Astrocyte (in vitro differentiated cells and primary cell): Measurements from ENCODE around the gene TMEM63C. TPM values are rescaled to one million over a fixed set of nuclear protein-coding genes. Genes with fewer than 3 reads are reported as not detected.

Source experiments
- DNase-seq: peaks from one replicate; pipeline ENCODE4 v3.0.0-alpha.2; 2010; ENCODE audit warnings: low read depth
- FAIRE-seq: peaks from 2 replicates; lab custom pipeline; 2011; peaks lifted over from hg19 to GRCh38; lab: Jason Lieb, UNC
- H2AFZ ChIP-seq: 2 replicates; pipeline ENCODE4 v1.6.0; 2012; ENCODE audit warnings: low read depth, low read length, inconsistent platforms
- H3K27ac ChIP-seq: 2 replicates; pipeline ENCODE4 v1.5.1; 2011; ENCODE audit warnings: low read depth, low read length, inconsistent platforms
- H3K27me3 ChIP-seq: 2 replicates; pipeline ENCODE4 v1.6.0; 2011; ENCODE audit warnings: low read length, inconsistent platforms; ENCODE audit not compliant: insufficient read depth
- H3K36me3 ChIP-seq: 2 replicates; pipeline ENCODE4 v1.5.1; 2011; ENCODE audit warnings: low read length, inconsistent platforms; ENCODE audit not compliant: insufficient read depth
- H3K4me1 ChIP-seq: 2 replicates; pipeline ENCODE4 v1.5.1; 2011; ENCODE audit warnings: low read length, inconsistent platforms; ENCODE audit not compliant: insufficient read depth
- H3K4me2 ChIP-seq: 2 replicates; pipeline ENCODE4 v1.6.0; 2012; ENCODE audit warnings: low read length, inconsistent platforms
- H3K4me3 ChIP-seq: 2 replicates; pipeline ENCODE4 v1.5.1; 2011; ENCODE audit warnings: low read depth, mild to moderate bottlenecking, low read length, inconsistent platforms; ENCODE audit not compliant: insufficient read depth
- H3K79me2 ChIP-seq: 2 replicates; pipeline ENCODE4 v1.6.0; 2012; ENCODE audit warnings: mild to moderate bottlenecking, low read length, inconsistent platforms; ENCODE audit not compliant: insufficient read depth
- H3K9ac ChIP-seq: 2 replicates; pipeline ENCODE4 v1.6.0; 2012; ENCODE audit warnings: mild to moderate bottlenecking, low read length, inconsistent platforms
- H3K9me3 ChIP-seq: 2 replicates; pipeline ENCODE4 v1.5.1; 2012; ENCODE audit warnings: low read depth, mild to moderate bottlenecking, low read length, inconsistent platforms; ENCODE audit not compliant: insufficient read depth
- H4K20me1 ChIP-seq: 2 replicates; pipeline ENCODE4 v1.6.0; 2012; ENCODE audit warnings: low read length, inconsistent platforms; ENCODE audit not compliant: insufficient read depth
- H3K27ac Mint-ChIP-seq: one replicate; pipeline ENCODE4 v1.8.0; 2021; ENCODE audit warnings: mild to moderate bottlenecking, mixed read lengths; ENCODE audit not compliant: unreplicated experiment
- H3K27me3 Mint-ChIP-seq: one replicate; pipeline ENCODE4 v1.8.0; 2021; ENCODE audit warnings: low read depth, mixed read lengths; ENCODE audit not compliant: unreplicated experiment
- H3K36me3 Mint-ChIP-seq: one replicate; pipeline ENCODE4 v1.8.0; 2021; ENCODE audit warnings: low read depth, mixed read lengths; ENCODE audit not compliant: unreplicated experiment
- H3K4me1 Mint-ChIP-seq: one replicate; pipeline ENCODE4 v1.8.0; 2021; ENCODE audit warnings: low read depth, mixed read lengths; ENCODE audit not compliant: unreplicated experiment
- H3K4me3 Mint-ChIP-seq: one replicate; pipeline ENCODE4 v1.8.0; 2021; ENCODE audit warnings: mild to moderate bottlenecking, moderate library complexity, mixed read lengths; ENCODE audit not compliant: unreplicated experiment
- H3K9me3 Mint-ChIP-seq: one replicate; pipeline ENCODE4 v1.8.0; 2021; ENCODE audit warnings: mild to moderate bottlenecking, mixed read lengths; ENCODE audit not compliant: unreplicated experiment
- CTCF ChIP-seq: IDR thresholded peaks from 2 replicates; pipeline ENCODE4 v1.5.1; 2011; ENCODE audit warnings: low read depth, mild to moderate bottlenecking, inconsistent platforms, low read length, moderate library complexity; ENCODE audit not compliant: insufficient read depth
- EZH2 ChIP-seq: IDR thresholded peaks from 2 replicates; pipeline ENCODE4 v1.6.1; 2012; ENCODE audit warnings: mild to moderate bottlenecking, low read length, inconsistent platforms; ENCODE audit not compliant: insufficient read depth
- total RNA-seq: library from RNA; stranded (reverse); gene quantifications from 2 replicates; pipeline ENCODE4 v1.2.1, GENCODE V29; 2021

The TMEM63C gene
- total RNA-seq, 1 donor from 2014 or later: 11.3 TPM

DNA sequence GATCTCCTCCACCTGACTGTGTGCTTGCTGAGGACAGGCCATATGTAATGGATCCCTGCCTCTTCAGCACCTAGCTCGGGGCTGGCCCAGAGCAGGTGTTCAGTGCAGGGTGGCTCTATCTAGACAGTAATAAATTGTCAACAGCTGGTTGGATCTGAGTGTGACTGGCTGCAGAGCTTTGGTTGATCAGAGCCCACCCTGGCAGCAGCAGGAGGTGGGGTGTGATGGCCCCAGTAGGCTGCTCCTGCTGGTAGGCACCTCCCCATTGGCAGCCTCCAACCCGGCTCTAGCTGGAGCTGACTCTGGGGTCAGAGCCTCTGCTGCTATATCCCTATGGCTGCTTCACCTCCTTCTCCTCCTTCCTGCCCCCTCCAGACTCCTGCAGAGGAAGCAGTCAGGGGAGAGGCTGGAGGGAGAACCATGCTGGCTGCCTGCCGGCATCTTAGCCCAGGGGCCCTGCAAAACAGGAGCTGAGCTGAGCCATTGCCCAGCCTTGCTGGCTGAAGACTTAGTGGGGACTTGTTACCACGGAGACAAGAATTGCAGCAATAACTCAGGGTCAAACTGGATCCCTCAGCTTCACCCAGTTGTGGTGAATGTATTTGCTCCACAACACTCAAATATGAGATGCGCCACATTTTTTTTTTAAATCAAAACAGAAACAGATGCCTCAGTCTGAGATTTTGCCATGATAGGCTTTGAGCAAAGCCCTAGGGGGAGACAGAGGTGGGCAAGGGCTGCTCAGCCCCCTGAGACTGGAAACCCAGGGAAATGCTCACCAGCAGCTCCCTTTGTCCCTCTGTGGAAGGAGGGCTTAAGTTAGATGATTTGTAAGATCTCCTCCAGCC is 22.2 kb downstream of the TMEM63C start:
- Histone ChIP-seq H2AFZ (no peak overlapping the region), H3K27me3 (peaks cover 9% of the 10 kb centered on the region), H3K79me2 (no peaks in the 10 kb centered on the region), H3K9me3 (no peaks in the 10 kb centered on the region), H3K27ac (no peak overlapping the region), H3K9ac (no peak overlapping the region), H3K4me2 (no peak overlapping the region), H3K4me3 (no peak overlapping the region), H3K4me1 (no peaks in the 10 kb centered on the region), H4K20me1 (peaks cover 7% of the 10 kb centered on the region), H3K36me3 (no peaks in the 10 kb centered on the region)
- peaks cover 1% of the 10 kb centered on the region for H3K9me3 Mint-ChIP-seq
- DNase-seq: no peak
- peaks cover 32% of the 10 kb centered on the region for H3K27me3 Mint-ChIP-seq
- TF ChIP-seq EZH2 (no peak), CTCF (no peak)
- peaks cover 10% of the 10 kb centered on the region for H3K36me3 Mint-ChIP-seq
- FAIRE-seq: no peak
- H3K4me3 Mint-ChIP-seq: no peak overlapping the region
- H3K4me1 Mint-ChIP-seq: no peaks in the 10 kb centered on the region
- no peak overlapping the region for H3K27ac Mint-ChIP-seq

DNA sequence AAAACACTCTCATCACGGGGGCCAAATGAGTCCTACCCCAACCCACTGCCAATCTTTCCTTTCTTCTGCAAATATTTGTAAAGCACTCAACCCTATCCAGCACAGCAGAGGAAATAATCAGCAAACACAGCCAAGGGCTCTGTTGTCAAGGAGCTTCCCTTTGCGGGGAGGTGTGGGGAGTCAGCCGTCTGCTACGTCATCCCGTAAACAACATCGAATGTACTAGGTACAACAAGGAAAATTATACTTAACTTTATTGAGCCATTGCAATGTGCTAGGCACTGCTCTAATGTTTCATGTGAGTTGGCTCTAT is 22.8 kb downstream of the TMEM63C start:
- peaks cover 12% of the 10 kb centered on the region for H4K20me1 ChIP-seq
- H3K4me1 ChIP-seq: no peaks in the 10 kb centered on the region
- H3K4me2 ChIP-seq: no peak overlapping the region
- Mint-ChIP-seq H3K36me3 (peaks cover 10% of the 10 kb centered on the region), H3K27me3 (peaks cover 30% of the 10 kb centered on the region), H3K4me1 (no peaks in the 10 kb centered on the region), H3K27ac (no peak overlapping the region), H3K9me3 (peaks cover 1% of the 10 kb centered on the region), H3K4me3 (no peak overlapping the region)
- H3K9ac ChIP-seq: no peak overlapping the region
- no peak for DNase-seq
- no peak overlapping the region for H3K27ac ChIP-seq
- no peak overlapping the region for H2AFZ ChIP-seq
- TF ChIP-seq EZH2: no peak
- TF ChIP-seq CTCF: no peak
- no peaks in the 10 kb centered on the region for H3K9me3 ChIP-seq
- no peaks in the 10 kb centered on the region for H3K36me3 ChIP-seq
- no peak for FAIRE-seq
- H3K79me2 ChIP-seq: no peaks in the 10 kb centered on the region
- no peak overlapping the region for H3K4me3 ChIP-seq
- H3K27me3 ChIP-seq: peaks cover 7% of the 10 kb centered on the region

GRCh38 chr14:77204907-77205306 is 23.3 kb downstream of the TMEM63C start:
- FAIRE-seq: no peak
- no peak overlapping the region for H3K4me3 Mint-ChIP-seq

More at GRCh38 chr14:77204907-77205306, 23.3 kb downstream of the TMEM63C start:
- Histone ChIP-seq H3K27ac (no peak overlapping the region), H3K79me2 (no peaks in the 10 kb centered on the region), H3K9me3 (no peaks in the 10 kb centered on the region), H4K20me1 (peaks cover 16% of the 10 kb centered on the region), H3K27me3 (peaks cover 4% of the 10 kb centered on the region), H3K4me1 (no peaks in the 10 kb centered on the region), H3K4me3 (no peak overlapping the region), H3K4me2 (no peak overlapping the region), H3K36me3 (no peaks in the 10 kb centered on the region), H2AFZ (no peak overlapping the region), H3K9ac (no peak overlapping the region)
- no peak for DNase-seq
- no peak overlapping the region for H3K27ac Mint-ChIP-seq
- H3K27me3 Mint-ChIP-seq: peaks cover 26% of the 10 kb centered on the region
- H3K4me1 Mint-ChIP-seq: no peaks in the 10 kb centered on the region
- H3K9me3 Mint-ChIP-seq: peaks cover 1% of the 10 kb centered on the region
- peaks cover 10% of the 10 kb centered on the region for H3K36me3 Mint-ChIP-seq
- TF ChIP-seq EZH2: no peak
- no peak for TF ChIP-seq CTCF
